HEK293T (cell line): ENCODE measurements around the gene STRN3.

Experiments
- BHLHE40 ChIP-seq: fragments of 450-650 bp; IDR thresholded peaks from 2 replicates; pipeline ENCODE4 v1.6.1; 2016; ENCODE audit warnings: mild to moderate bottlenecking, moderate library complexity, borderline replicate concordance
- ELF4 ChIP-seq: fragments of 450-650 bp; IDR thresholded peaks from 2 replicates; pipeline ENCODE4 v1.6.1; 2017; ENCODE audit warnings: antibody characterized with exemption
- FOXK2 ChIP-seq: fragments of 450-650 bp; IDR thresholded peaks from 2 replicates; pipeline ENCODE4 v1.6.1; 2016; ENCODE audit warnings: mild to moderate bottlenecking
- FOXM1 ChIP-seq: fragments of 450-650 bp; IDR thresholded peaks from 2 replicates; pipeline ENCODE4 v1.6.1; 2017; ENCODE audit warnings: mild to moderate bottlenecking, borderline replicate concordance
- HDGF ChIP-seq: fragments of 450-650 bp; IDR thresholded peaks from 2 replicates; pipeline ENCODE4 v1.6.1; 2017; ENCODE audit warnings: antibody characterized with exemption, borderline replicate concordance
- L3MBTL2 ChIP-seq: fragments of 450-650 bp; conservative IDR thresholded peaks from 2 replicates; pipeline ENCODE4 v1.6.1; 2016; ENCODE audit warnings: mild to moderate bottlenecking
- LEF1 ChIP-seq: fragments of 450-650 bp; IDR thresholded peaks from 2 replicates; pipeline ENCODE4 v1.6.1; 2017; ENCODE audit warnings: mild to moderate bottlenecking, borderline replicate concordance
- SP1 ChIP-seq: fragments of 450-650 bp; IDR thresholded peaks from 2 replicates; pipeline ENCODE4 v1.6.1; 2017
- SUZ12 ChIP-seq: fragments of 450-650 bp; IDR thresholded peaks from 2 replicates; pipeline ENCODE4 v1.6.1; 2016; ENCODE audit warnings: mild to moderate bottlenecking
- TF ChIP-seq, protein P1 (sequence below): fragments of 450-650 bp; IDR thresholded peaks from 2 replicates; pipeline ENCODE4 v1.6.1; 2016

DNA sequence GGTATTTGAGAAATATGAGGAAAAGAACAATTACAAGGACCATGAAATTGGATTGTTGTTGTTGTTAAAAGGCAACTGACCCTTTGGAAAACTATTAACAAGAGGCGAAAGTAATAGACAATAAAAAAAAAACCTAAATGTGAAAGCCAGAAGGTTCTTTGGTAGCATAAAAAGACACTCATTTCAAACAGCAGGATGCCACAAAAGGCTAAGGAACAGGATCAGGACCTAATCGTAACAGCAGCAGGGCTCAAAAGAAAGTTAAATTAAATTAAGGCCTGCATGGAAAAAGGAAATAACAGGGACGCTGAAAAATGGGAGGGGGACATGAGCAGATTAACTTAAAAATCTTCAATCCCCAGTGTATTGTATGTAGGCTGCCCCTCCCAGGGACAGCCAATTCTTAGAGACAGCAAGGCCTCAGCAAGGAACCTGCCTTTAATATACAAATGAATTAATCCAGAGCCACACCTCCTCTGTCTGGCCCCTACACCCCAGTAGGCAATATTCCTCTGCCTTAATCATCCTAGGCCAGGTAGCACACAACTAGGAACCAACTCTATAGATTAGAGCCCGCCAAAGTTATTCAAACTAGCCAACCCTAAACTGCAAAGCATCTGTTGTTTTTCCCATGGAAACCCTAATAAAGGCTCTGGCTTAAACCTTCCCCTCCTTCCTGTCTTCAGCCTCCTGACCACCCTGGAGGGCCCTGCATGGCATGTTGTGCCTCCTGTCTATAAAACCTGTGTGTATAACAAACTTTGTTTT lies 29.1 kb downstream of the STRN3 start:
- no peak for TF ChIP-seq FOXM1
- no peak for TF ChIP-seq SUZ12
- TF ChIP-seq ELF4, result no peak
- no peak for TF ChIP-seq FOXK2
- no peak for TF ChIP-seq BHLHE40
- no peak for TF ChIP-seq LEF1
- TF ChIP-seq SP1, result no peak
- no peak for TF ChIP-seq L3MBTL2
- TF ChIP-seq HDGF, result no peak
- TF ChIP-seq, protein P1, sequence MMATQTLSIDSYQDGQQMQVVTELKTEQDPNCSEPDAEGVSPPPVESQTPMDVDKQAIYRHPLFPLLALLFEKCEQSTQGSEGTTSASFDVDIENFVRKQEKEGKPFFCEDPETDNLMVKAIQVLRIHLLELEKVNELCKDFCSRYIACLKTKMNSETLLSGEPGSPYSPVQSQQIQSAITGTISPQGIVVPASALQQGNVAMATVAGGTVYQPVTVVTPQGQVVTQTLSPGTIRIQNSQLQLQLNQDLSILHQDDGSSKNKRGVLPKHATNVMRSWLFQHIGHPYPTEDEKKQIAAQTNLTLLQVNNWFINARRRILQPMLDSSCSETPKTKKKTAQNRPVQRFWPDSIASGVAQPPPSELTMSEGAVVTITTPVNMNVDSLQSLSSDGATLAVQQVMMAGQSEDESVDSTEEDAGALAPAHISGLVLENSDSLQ, result no peak
